Activated T-cell treated with anti-CD3 and anti-CD28 coated beads for 4 hours (primary cell): ENCODE measurements around the gene MMUT.
"Not testable (repeated sequence)": the region's sequence is repeated elsewhere in the genome, so short reads cannot be mapped to it uniquely, and the experiment has no call there.

Experiments used
- DNase-seq: peaks from one replicate; pipeline ENCODE4 v3.0.0-alpha.2; 2020

The MMUT gene

GRCh38 chr6:49462927-49463611 is at the start of gene MMUT, which contains the start of gene CENPQ:
Gene MMUT, minus strand, starts transcription at chr6:49463253. Its CDS starts 3,787 bp downstream, at chr6:49459466.
Gene CENPQ, plus strand, starts transcription at chr6:49463370. Its CDS starts 6,807 bp downstream, at chr6:49470177.
- DNase-seq, result peak; percentile 87

GRCh38 chr6:49509342-49509741 is 46.3 kb upstream of the MMUT start:
- DNase-seq, result no peak

GRCh38 chr6:49506569-49507111 is 43.6 kb upstream of the MMUT start:
- no peak for DNase-seq

GRCh38 chr6:49504666-49505065 is 41.6 kb upstream of the MMUT start:
- DNase-seq, result no peak

- no peak for DNase-seq
Observed at GRCh38 chr6:49499623-49500022, 36.6 kb upstream of the MMUT start, which contains the start of gene GLYATL3. Gene GLYATL3, plus strand, starts transcription at chr6:49499923. Its CDS starts 12,068 bp downstream, at chr6:49511991.

GRCh38 chr6:49499126-49499525 is 36.1 kb upstream of the MMUT start:
- DNase-seq, result no peak

- DNase-seq, result no peak
Observed at GRCh38 chr6:49497304-49497703, 34.3 kb upstream of the MMUT start.

GRCh38 chr6:49490633-49491032 is 27.6 kb upstream of the MMUT start:
- no peak for DNase-seq

- DNase-seq, result not testable (repeated sequence)
Observed at GRCh38 chr6:49483380-49483779, 20.3 kb upstream of the MMUT start.

GRCh38 chr6:49481846-49482245 is 18.8 kb upstream of the MMUT start:
- not testable (repeated sequence) for DNase-seq

- no peak for DNase-seq
Observed at GRCh38 chr6:49479308-49479970, 16.4 kb upstream of the MMUT start.

- DNase-seq, result not testable (repeated sequence)
Observed at GRCh38 chr6:49476564-49476963, 13.5 kb upstream of the MMUT start.

GRCh38 chr6:49468042-49468441 is 5.0 kb upstream of the MMUT start:
- no peak for DNase-seq

- DNase-seq, result no peak
Observed at GRCh38 chr6:49464691-49465090, 1.6 kb upstream of the MMUT start.

GRCh38 chr6:49463612-49463967 is 537 bp upstream of the MMUT start:
- no peak for DNase-seq

- DNase-seq, result no peak
Observed at GRCh38 chr6:49462599-49462926, 490 bp downstream of the MMUT start.

- no peak for DNase-seq
Observed at GRCh38 chr6:49462071-49462470, 982 bp downstream of the MMUT start.

- DNase-seq, result no peak
Observed at GRCh38 chr6:49457771-49458170, 5.3 kb downstream of the MMUT start.

- DNase-seq, result no peak
Observed at GRCh38 chr6:49454787-49455709, 8.0 kb downstream of the MMUT start.

- no peak for DNase-seq
Observed at GRCh38 chr6:49453221-49453620, 9.8 kb downstream of the MMUT start.

GRCh38 chr6:49430866-49431265 is 32.2 kb downstream of the MMUT start:
- no peak for DNase-seq

- no peak for DNase-seq
Observed at GRCh38 chr6:49430187-49430586, 32.9 kb downstream of the MMUT start.

GRCh38 chr6:49423817-49424216 is 39.2 kb downstream of the MMUT start:
- no peak for DNase-seq
